GM21737 (cell line): ENCODE results near the gene MBP.
A peak's percentile ranks its signal among the peaks of the same experiment; 100 is the strongest.
"Not testable (repeated sequence)": the region's sequence is repeated elsewhere in the genome, so short reads cannot be mapped to it uniquely, and the experiment has no call there.

Experiments
- ATAC-seq: cut with Tn5 transposase; IDR thresholded peaks from one replicate; pipeline ENCODE4 v1.9.1; 2021; ENCODE audit warnings: mild to moderate bottlenecking, moderate library complexity; ENCODE audit not compliant: unreplicated experiment

Gene MBP

GRCh38 chr18:76979111-76979751 is 153.4 kb downstream of the MBP start:
- no peak for ATAC-seq

- ATAC-seq = no peak
Measured at GRCh38 chr18:76978616-76979015, 154.0 kb downstream of the MBP start.

GRCh38 chr18:76977684-76978232 is 154.8 kb downstream of the MBP start:
- no peak for ATAC-seq

- no peak for ATAC-seq
Measured at GRCh38 chr18:76977108-76977621, 155.4 kb downstream of the MBP start.

GRCh38 chr18:76975577-76976110 is 156.9 kb downstream of the MBP start:
- no peak for ATAC-seq

GRCh38 chr18:76974386-76974785 is 158.2 kb downstream of the MBP start:
- no peak for ATAC-seq

GRCh38 chr18:76973520-76974266 is 158.9 kb downstream of the MBP start:
- no peak for ATAC-seq

GRCh38 chr18:76972846-76973519 is 159.6 kb downstream of the MBP start:
- no peak for ATAC-seq

- no peak for ATAC-seq
Measured at GRCh38 chr18:76972241-76972640, 160.3 kb downstream of the MBP start.

- ATAC-seq = no peak
Measured at GRCh38 chr18:76970770-76971559, 161.6 kb downstream of the MBP start.

GRCh38 chr18:76967721-76968472 is 164.7 kb downstream of the MBP start:
- ATAC-seq = no peak

- ATAC-seq = not testable (repeated sequence)
Measured at GRCh38 chr18:76967299-76967698, 165.3 kb downstream of the MBP start.

- peak; percentile 51 for ATAC-seq
Measured at GRCh38 chr18:76965555-76966151, 166.9 kb downstream of the MBP start.

GRCh38 chr18:76963936-76964335 is 168.6 kb downstream of the MBP start:
- ATAC-seq = peak; percentile 49

GRCh38 chr18:76962851-76963250 is 169.7 kb downstream of the MBP start:
- ATAC-seq = no peak

GRCh38 chr18:76960528-76961035 is 172.0 kb downstream of the MBP start:
- ATAC-seq = no peak

GRCh38 chr18:76959605-76960004 is 173.0 kb downstream of the MBP start:
- no peak for ATAC-seq

- no peak for ATAC-seq
Measured at GRCh38 chr18:76958692-76959341, 173.8 kb downstream of the MBP start.
